ENCODE measurements around the gene FBXO44. TPM values are rescaled to one million over a fixed set of nuclear protein-coding genes. Genes with fewer than 3 reads are reported as not detected.

Gene FBXO44
- total RNA-seq, 1 experiment from 2014 or later = 24.5 TPM

- no CpG with 5 or more reads among the region's 16 CpGs for WGBS (ENCODE audit: extremely low coverage, insufficient read length, low lambda C conversion rate)
- Histone ChIP-seq H2BK20ac (ENCODE audit: low read depth, low read length, poor library complexity, severe bottlenecking) (no peak overlapping the region), H3K27ac (ENCODE audit: insufficient read length, low read depth, low read length) (no peak overlapping the region), H3K18ac (ENCODE audit: insufficient read length, low read depth, low read length) (no peak overlapping the region), H3K14ac (ENCODE audit: insufficient read depth, low read length) (no peak overlapping the region), H4K5ac (ENCODE audit: insufficient read length, low read depth, low read length) (no peak overlapping the region), H3K27me3 (ENCODE audit: insufficient read depth, low read length) (no peaks in the 10 kb centered on the region), H2BK15ac (ENCODE audit: low read depth, low read length) (no peak overlapping the region), H3K4me1 (ENCODE audit: insufficient read depth, low read length) (no peaks in the 10 kb centered on the region), H3K9ac (ENCODE audit: extremely low read depth, insufficient read length, low read length) (no peak overlapping the region), H3K79me1 (ENCODE audit: insufficient read depth, low read depth, low read length, poor library complexity, severe bottlenecking) (no peaks in the 10 kb centered on the region), H2AK5ac (ENCODE audit: insufficient read length, low read length) (no peak overlapping the region), H3T11ph (ENCODE audit: low read length) (no peak overlapping the region), H3K4ac (ENCODE audit: low read depth, low read length) (no peak overlapping the region), H3K56ac (ENCODE audit: insufficient read length, low read depth, low read length) (no peak overlapping the region), H2AFZ (ENCODE audit: low read length) (no peak overlapping the region), H3K23me2 (ENCODE audit: insufficient read length, low read depth, low read length, poor library complexity, severe bottlenecking) (peaks cover 2% of the 10 kb centered on the region), H4K8ac (replicated peaks; ENCODE audit: insufficient read length, low read depth, low read length) (no peak overlapping the region), H4K91ac (ENCODE audit: insufficient read length, low read depth, low read length) (no peak overlapping the region), H2BK5ac (ENCODE audit: insufficient read length, low read length) (no peak overlapping the region), H3K79me2 (ENCODE audit: insufficient read depth, low read length) (no peaks in the 10 kb centered on the region), H2BK120ac (ENCODE audit: low read depth, low read length, poor library complexity, severe bottlenecking) (no peak overlapping the region), H3K23ac (ENCODE audit: insufficient read length, low read depth, low read length) (no peak overlapping the region), H3K4me2 (ENCODE audit: insufficient read depth, insufficient read length, low read length) (no peak overlapping the region), H3K9me3 (ENCODE audit: control insufficient read depth, low read depth, low read length) (no peaks in the 10 kb centered on the region), H4K20me1 (ENCODE audit: control insufficient read depth, insufficient read depth, insufficient read length) (no peaks in the 10 kb centered on the region), H2BK12ac (ENCODE audit: insufficient read length, low read depth, low read length) (no peak overlapping the region)
- H3K4me1 Mint-ChIP-seq = peaks cover 4 to 11% of the 10 kb centered on the region in 2 experiments
- H3K27ac Mint-ChIP-seq = no peak overlapping the region
- H3K4me3 Mint-ChIP-seq = no peak overlapping the region
- no peak for TF ChIP-seq CTCF (conservative IDR thresholded peaks at IDR 0.05)
- no peak for DNase-seq
- H3K27me3 Mint-ChIP-seq (ENCODE audit: low read depth) = peaks cover 4% of the 10 kb centered on the region
- H3K9me3 Mint-ChIP-seq = no peaks in the 10 kb centered on the region; a peak in 1 of 5 replicates
- H3K36me3 Mint-ChIP-seq (ENCODE audit: insufficient read depth in 1 of 3, low read depth in 3 of 3) = no peaks in the 10 kb centered on the region
Measured at GRCh38 chr1:11615090-11615489, 39.6 kb upstream of the FBXO44 start.

All from H9 (cell line).